Glomerular visceral epithelial cell (primary cell): ENCODE data around the gene EED.
A peak's percentile ranks its signal among the peaks of the same experiment; 100 is the strongest.
"Not testable (repeated sequence)": the region's sequence is repeated elsewhere in the genome, so short reads cannot be mapped to it uniquely, and the experiment has no call there.

Experiments
- DNase-seq: peaks from one replicate; pipeline ENCODE4 v3.0.0-alpha.2; 2016; ENCODE audit errors: extremely low spot score

The EED gene

DNA sequence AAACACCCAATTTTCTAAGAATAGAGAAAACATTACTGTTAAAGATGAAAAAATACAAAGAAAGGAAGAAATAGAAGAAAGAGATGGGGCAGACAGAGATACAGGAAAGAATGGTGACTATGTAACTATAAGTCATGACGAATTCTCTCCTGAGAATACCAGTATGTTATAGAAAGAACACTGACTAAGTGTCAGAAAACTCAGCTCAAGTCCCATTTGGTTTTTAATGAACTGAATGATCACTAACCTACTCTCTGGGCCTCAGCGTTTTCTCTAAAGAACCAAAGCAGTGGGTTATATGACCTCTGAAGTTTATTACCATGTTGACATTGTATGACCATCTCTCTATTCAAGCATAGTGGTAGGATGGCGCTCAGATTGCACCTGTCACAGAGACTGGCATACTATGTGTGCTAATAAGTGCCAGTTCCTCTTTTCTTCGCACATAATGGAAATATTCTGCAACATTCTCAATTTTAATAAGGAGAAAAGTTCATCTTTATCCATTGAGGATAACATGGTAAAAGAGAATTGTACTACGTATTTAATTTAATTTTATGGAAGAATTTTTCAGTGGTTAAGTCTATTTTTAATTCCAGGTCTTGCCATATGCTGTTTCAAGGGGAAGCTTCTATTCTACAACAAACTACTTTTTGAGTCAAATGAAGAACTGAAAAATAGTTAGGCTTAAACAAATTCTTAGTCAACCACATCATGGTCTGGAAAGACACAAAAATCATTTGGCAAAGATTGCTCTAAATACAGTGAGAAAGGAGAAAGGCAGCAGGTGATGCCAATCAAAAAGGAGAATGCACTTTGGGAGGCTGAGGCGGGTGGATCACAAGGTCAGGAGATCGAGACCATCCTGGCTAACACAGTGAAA is 25.0 kb upstream of the EED start:
- no peak for DNase-seq

- DNase-seq = no peak
Observed at GRCh38 chr11:86220653-86221052, 23.9 kb upstream of the EED start.

DNA sequence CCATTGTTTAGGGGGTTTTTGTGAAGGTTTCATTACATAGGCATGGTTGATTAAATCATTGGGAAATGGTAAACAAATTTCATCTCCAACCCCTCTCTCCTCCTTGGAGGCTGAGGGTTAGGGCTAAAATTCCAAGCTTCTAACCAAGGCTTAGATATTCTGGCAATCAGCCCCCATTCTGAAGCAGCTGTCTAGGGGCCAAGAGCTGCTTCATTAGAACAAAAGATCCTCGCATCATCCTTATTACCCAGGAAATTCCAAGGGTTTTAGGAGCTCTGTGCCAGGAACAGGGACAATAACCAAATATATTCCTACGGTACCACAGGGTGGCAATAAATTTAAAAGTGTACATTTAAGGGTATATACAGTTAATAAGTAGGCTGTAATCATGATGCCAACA is 22.5 kb upstream of the EED start:
- DNase-seq = no peak

DNA sequence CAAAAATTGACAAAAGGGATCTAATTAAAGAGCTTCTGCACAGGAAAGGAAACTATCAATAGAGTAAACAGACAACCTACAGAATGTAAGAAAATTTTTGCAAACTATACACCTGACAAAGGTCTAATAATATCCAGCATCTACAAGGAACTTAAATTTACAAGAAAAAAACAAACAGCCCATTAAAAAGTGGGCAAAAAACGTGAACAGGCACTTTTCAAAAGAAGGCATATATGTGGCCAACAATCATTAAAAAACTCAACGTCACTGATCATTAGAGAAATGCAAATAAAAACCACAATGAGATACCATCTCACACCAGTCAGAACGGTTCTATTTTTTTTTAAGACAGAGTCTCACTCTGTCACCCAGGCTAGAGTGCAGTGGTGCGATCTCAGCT is 20.0 kb upstream of the EED start:
- not testable (repeated sequence) for DNase-seq

DNA sequence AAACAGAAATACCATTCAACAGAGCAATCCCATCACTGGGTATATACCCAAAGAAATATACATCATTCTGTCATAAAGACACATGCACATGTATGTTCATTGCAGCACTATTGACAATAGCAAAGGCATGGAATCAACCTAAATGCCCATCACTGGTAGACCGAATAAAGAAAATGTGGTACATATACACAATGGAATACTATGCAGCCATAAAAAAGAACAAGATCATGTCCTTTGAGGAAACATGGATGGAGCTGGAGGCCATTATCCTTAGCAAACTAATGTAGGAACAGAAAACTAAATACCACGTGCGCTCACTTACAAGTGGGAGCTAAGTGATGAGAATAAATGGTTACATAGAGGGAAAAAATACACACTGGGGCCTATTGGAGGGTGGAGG is 19.2 kb upstream of the EED start:
- DNase-seq = not testable (repeated sequence)

GRCh38 chr11:86228269-86229038 is 16.1 kb upstream of the EED start:
- no peak for DNase-seq

DNA sequence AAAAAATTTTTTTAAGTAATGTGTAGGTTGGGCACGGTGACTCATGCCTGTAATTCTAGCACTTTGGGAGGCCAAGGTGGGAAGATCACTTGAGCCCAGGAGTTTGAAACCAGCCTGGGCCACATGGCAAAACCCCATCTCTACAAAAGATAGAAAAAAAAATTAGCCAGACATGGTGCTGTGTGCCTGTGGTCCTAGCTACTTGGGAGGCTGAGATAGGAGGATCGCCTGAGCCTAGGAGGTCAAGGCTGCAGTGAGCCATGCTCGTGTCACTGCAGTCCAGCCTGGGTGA is 15.6 kb upstream of the EED start:
- DNase-seq = not testable (repeated sequence)

DNA sequence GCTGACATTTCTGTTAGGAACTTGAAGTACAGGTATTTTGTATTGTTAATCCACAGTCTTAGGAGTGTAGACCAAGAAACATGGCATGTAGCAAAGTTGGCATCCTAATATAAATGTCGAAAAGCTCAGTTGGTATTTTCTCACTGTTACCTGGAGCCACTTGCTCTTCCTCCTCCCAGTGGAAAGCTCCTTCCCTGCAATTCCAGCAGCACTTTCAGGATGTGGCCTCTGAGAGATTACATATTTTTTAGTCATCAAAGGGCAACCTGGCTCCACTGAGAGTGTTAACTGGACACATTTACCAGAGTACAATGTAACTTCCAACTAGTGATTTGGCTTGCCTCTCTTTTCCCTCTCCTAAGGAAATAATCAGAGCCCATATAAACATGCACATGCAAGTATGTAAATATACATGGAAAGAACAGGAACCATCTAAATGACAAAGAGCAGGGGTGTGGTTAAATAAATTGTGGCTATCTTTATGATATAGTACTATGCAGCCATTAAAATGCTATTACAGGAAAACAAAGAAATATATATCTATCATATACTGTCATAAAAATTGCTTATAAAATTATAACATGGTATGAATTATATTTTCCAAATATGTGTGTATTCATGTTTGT is 14.3 kb upstream of the EED start:
- peak; percentile 44 for DNase-seq

DNA sequence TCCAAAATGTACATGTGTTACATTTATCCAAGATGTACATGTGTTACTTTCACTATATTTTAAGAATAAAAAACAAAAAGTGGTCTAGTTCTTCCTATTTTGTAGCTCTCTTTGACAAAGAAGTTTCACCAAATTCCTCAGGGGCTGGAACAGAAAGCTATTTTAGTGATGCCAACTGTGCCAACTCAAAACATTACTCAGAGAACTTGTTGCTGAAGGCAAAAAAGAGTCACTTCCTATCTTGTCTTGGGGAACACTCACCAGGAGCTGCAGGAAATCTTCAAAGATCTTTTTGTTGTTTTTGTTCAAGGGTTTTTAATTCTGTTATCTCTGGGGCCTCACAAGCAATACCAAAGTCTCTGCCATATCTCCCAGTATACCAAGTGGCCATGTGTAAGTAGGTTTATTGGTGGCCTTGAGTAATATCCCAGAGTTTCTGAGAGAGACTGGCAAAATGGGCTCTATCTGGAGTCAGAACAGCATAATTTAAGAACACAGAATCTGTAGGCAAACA is 13.6 kb upstream of the EED start:
- no peak for DNase-seq

GRCh38 chr11:86232556-86232955 is 12.0 kb upstream of the EED start:
- DNase-seq = no peak

- no peak for DNase-seq
Observed at GRCh38 chr11:86234831-86235461, 9.6 kb upstream of the EED start.

DNA sequence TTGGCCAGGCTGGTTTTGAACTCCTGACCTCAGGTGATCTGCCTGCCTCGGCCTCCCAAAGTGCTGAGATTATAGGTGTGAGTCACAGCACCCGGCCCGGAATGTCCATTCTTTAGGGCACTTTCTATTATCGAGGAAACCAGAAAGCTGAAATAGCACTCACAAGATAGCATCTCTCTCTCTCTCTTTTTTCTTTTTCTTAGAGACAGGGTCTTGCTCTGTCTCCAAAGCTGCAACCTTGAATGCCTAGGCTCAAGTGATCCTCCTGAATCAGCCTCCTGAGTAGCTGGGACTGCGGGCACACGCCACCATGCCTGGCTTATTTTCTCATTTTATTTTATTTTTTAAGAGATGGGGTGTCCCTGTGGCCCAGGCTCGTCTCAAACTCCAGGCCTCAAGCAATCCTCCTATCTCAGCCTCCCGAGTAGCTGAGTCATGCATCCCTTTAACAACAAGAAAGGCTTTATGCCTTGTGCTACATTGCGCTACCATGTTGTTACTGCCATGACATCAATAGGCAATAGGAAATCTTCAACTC is 7.2 kb upstream of the EED start:
- DNase-seq = no peak

- no peak for DNase-seq
Observed at GRCh38 chr11:86240164-86240563, 4.4 kb upstream of the EED start.

DNA sequence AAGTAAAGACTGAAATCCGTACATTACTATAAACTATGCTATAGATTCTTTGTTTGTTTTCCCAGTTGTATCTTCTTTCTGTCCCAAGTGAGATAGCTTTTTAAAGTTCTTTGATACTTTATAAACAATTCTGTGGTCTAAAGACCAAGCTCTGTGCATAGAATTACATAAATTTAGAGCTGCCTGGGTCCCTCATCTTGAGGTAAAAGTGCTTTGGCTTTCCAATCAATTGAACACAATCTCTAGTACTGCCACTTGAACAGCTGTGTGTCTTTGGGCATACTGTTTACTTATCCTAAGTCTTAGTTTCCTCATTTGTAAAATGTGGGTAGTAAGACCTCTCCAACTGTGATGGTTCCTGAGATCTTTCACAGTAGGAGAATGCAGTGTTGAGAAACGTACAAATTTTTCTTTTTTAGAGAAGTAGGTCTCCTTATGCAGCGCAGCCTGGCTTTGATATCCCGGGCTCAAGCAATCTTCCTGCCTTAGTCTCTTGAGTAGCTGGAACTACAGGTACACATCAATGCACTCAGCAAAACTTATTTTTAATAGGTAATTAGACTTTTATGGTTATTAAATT is 2.5 kb upstream of the EED start:
- no peak for DNase-seq

DNA sequence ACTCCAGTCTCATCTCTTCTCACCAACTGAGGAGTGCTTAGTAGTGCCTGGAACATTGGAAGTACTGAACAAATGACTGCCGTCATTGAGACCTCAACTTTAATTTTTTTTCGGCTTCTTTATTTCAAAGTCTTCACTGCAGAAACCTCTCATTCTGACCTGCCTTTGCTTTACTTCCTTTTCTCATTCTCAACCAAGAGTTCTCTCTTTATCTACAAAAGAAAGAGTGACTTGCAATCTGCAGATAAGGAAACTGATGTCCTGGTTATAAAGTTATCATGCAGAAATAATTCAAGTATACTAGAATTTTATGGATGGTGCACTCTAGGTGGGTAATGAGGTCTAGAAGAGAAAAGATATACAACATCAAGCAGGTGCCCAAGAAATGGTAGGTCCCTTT is 1.2 kb upstream of the EED start:
- DNase-seq = no peak

DNA sequence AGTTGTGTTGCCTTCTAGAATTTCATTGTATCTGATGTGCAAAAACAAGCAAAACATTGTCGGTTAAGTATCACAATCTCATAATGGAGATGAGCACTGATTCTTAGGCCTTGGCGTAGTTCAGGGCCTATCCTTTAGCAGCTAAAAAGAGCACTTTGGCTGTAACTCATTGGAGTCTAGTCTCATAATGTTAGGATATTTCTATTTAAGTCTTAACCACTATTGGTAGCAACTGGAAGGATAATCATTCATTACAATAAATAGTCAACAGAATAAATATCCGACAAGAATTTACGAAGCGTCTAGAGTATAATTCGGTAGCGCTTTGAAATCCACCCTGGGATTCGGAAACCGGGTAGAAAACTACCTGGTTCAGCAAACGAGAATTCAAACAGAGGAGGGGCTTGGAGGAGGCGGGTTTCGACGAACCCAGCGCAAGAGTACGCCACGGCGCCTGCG is 461 bp upstream of the EED start:
- peak; percentile 90 for DNase-seq

- peak; percentile 6 for DNase-seq
Observed at GRCh38 chr11:86245369-86246292, 1.1 kb downstream of the EED start.

- no peak for DNase-seq
Observed at GRCh38 chr11:86246293-86246675, 1.7 kb downstream of the EED start.

GRCh38 chr11:86247608-86248007 is 3.1 kb downstream of the EED start:
- no peak for DNase-seq

DNA sequence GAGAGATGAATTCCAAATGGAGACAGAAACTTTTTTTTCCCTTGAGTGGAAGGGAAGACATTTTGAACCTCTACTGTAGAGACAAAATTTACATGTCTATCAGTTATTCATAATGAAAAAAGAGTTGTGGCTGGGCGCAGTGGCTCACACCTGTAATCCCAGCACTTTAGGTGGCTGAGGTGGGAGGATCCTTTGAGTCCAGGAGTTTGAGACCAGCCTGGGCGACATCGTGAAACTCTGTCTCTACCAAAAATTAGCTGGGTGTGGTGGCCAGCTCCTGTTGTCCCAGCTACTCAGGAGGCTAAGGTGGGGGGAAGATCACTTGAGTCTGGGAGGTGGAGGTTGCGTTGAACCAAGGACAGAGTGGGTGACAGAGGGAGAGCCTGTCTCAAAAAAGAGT is 4.1 kb downstream of the EED start:
- DNase-seq = no peak
